Measurements from ENCODE around the gene PRICKLE3. TPM values are rescaled to one million over a fixed set of nuclear protein-coding genes. Genes with fewer than 3 reads are reported as not detected.
A peak's percentile ranks its signal among the peaks of the same experiment; 100 is the strongest.

The PRICKLE3 gene
- total and polyA plus RNA-seq, 12 donors: 6.6 to 14.8 (median 9.4) TPM

GRCh38 chrX:49162620-49163019 is 23.6 kb downstream of the PRICKLE3 start, which contains the start of gene MAGIX:
Gene MAGIX (plus strand): TSS chrX:49162758. CDS start chrX:49162890, 132 bp downstream.
- Histone ChIP-seq H3K9me3 (no peaks in the 10 kb centered on the region), H3K27ac (peak within 1 kb of the TSS; percentile 87 to 96 (median 93)), H3K4me3 (peak within 1 kb of the TSS in 9 of 10 donors; percentile 17 to 58 (median 51)), H3K36me3 (no peaks in the 10 kb centered on the region), H3K27me3 (no peaks in the 10 kb centered on the region), H3K4me1 (peaks cover 0 to 23% (median 5%) of the 10 kb centered on the region in 9 donors)
- WGBS, 2 donors: 64 to 74% methylated on average over 28 of the region's 28 CpGs
- TF ChIP-seq, protein P1, sequence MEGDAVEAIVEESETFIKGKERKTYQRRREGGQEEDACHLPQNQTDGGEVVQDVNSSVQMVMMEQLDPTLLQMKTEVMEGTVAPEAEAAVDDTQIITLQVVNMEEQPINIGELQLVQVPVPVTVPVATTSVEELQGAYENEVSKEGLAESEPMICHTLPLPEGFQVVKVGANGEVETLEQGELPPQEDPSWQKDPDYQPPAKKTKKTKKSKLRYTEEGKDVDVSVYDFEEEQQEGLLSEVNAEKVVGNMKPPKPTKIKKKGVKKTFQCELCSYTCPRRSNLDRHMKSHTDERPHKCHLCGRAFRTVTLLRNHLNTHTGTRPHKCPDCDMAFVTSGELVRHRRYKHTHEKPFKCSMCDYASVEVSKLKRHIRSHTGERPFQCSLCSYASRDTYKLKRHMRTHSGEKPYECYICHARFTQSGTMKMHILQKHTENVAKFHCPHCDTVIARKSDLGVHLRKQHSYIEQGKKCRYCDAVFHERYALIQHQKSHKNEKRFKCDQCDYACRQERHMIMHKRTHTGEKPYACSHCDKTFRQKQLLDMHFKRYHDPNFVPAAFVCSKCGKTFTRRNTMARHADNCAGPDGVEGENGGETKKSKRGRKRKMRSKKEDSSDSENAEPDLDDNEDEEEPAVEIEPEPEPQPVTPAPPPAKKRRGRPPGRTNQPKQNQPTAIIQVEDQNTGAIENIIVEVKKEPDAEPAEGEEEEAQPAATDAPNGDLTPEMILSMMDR (IDR thresholded peaks at IDR 0.05): no peak
- intact Hi-C loops (cut with DNase I): no loop called here
- ATAC-seq (no peak), DNase-seq (no peak)

- intact Hi-C loops (cut with DNase I): no loop called here
- WGBS, 2 donors: 87 to 93% methylated on average over 5 of the region's 5 CpGs
- Histone ChIP-seq H3K36me3 (no peaks in the 10 kb centered on the region), H3K27ac (no peak overlapping the region), H3K27me3 (no peaks in the 10 kb centered on the region), H3K9me3 (no peaks in the 10 kb centered on the region), H3K4me1 (peaks cover 0 to 20% (median 0%) of the 10 kb centered on the region in 9 donors), H3K4me3 (no peak overlapping the region)
- TF ChIP-seq, protein P1 (IDR thresholded peaks at IDR 0.05): no peak
- DNase-seq (no peak), ATAC-seq (no peak)
These were observed 24.5 kb downstream of the PRICKLE3 start for GRCh38 chrX:49161632-49162031.

DNA sequence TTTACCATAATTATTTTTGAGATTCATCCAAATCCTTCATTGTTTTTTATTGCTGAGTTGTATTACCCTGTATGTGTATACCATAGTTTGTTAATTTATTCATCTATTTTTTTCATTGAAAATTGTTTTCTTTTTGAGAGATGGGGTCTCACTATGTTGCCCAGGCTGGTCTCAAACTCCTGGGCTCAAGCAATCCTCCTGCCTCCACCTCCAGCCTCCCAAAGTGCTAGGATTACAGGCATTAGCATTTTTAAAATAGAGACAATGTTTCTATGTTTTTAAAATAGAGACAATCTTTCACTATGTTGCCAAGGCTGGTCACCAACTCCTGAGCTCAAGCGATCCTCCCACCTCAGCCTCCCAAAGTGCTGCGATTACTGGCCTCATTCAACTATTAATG is 25.3 kb downstream of the PRICKLE3 start:
- no peaks in the 10 kb centered on the region for H3K36me3 ChIP-seq
- no peak overlapping the region for H3K4me3 ChIP-seq
- H3K4me1 ChIP-seq: peaks cover 0 to 13% (median 0%) of the 10 kb centered on the region in 9 donors
- no peaks in the 10 kb centered on the region for H3K27me3 ChIP-seq
- intact Hi-C loops (cut with DNase I): no loop called here
- whole genome bisulfite sequencing, 2 donors: 98 to 100% methylated on average over 2 of the region's 2 CpGs
- no peaks in the 10 kb centered on the region for H3K9me3 ChIP-seq
- TF ChIP-seq, protein P1 (IDR thresholded peaks at IDR 0.05): no peak
- DNase-seq: no peak
- no peak overlapping the region for H3K27ac ChIP-seq
- no peak for ATAC-seq

DNA sequence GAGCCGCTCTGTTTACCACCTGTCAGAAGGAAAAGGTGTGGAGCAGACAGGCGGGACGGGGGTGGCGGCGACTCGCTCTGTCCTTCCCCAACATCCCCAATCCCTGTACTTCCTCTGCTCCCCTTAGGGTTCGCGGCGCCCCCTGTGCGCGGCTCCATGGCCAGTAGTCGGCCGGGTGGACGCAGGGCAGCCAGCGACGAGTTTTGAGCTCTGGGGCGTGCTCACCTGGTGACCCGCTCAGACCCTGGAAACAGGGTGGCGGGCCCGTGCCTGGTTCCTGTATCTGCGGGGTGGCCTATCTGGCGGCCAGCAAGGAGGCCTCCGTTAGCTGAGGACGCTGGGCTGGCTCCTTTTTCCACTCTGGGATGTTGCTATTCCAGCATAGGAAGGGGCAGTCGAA is 29.0 kb downstream of the PRICKLE3 start:
- TF ChIP-seq, protein P1 (IDR thresholded peaks at IDR 0.05): no peak
- Histone ChIP-seq H3K4me1 (peaks cover 0 to 7% (median 0%) of the 10 kb centered on the region in 9 donors), H3K9me3 (no peaks in the 10 kb centered on the region), H3K27ac (no peak overlapping the region), H3K36me3 (no peaks in the 10 kb centered on the region), H3K4me3 (no peak overlapping the region), H3K27me3 (no peaks in the 10 kb centered on the region)
- ATAC-seq (no peak), DNase-seq (no peak)
- intact Hi-C loops (cut with DNase I): loop anchor here in 1 of 10 donors (5.0 kb wide), 1 partner anchor 35 kb away; the partner anchor contains the start of gene GPKOW
- WGBS, 2 donors: 76 to 77% methylated on average over 22 to 23 of the region's 25 CpGs
